ENCODE data around the gene RPH3AL. TPM values are rescaled to one million over a fixed set of nuclear protein-coding genes. Genes with fewer than 3 reads are reported as not detected.

The RPH3AL gene
- total and polyA plus RNA-seq, 9 donors, result 5.8 to 43.8 (median 21.0) TPM

DNA sequence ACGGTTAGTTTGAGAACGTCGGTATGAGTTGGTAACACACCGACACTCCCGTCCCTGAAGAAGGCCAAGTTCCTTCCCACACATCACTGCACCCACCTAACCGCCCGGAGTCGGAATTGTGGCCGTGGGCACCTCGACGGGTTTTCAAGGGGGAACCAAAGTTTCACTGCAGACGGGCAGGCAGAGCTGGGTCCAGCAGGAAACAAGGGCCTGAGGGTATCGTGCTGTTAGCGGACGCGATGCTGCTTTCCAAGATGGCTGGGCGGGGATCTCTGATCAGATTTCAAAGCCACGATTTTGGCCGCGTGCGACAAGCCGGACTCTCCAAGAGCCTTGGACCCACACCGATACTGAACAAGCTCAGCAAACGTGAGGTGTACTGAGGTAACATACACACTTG lies 88.8 kb downstream of the RPH3AL start:
- no peaks in the 10 kb centered on the region for H3K27me3 ChIP-seq
- intact Hi-C loops (cut with DNase I), result no loop called here
- peak; percentile 5 to 25 (median 12) for DNase-seq
- TF ChIP-seq POLR2A (IDR thresholded peaks at IDR 0.05) (no peak), EP300 (IDR thresholded peaks at IDR 0.05) (no peak)
- TF ChIP-seq, protein P1, sequence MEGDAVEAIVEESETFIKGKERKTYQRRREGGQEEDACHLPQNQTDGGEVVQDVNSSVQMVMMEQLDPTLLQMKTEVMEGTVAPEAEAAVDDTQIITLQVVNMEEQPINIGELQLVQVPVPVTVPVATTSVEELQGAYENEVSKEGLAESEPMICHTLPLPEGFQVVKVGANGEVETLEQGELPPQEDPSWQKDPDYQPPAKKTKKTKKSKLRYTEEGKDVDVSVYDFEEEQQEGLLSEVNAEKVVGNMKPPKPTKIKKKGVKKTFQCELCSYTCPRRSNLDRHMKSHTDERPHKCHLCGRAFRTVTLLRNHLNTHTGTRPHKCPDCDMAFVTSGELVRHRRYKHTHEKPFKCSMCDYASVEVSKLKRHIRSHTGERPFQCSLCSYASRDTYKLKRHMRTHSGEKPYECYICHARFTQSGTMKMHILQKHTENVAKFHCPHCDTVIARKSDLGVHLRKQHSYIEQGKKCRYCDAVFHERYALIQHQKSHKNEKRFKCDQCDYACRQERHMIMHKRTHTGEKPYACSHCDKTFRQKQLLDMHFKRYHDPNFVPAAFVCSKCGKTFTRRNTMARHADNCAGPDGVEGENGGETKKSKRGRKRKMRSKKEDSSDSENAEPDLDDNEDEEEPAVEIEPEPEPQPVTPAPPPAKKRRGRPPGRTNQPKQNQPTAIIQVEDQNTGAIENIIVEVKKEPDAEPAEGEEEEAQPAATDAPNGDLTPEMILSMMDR (IDR thresholded peaks at IDR 0.05), result no peak
- H3K27ac ChIP-seq, result no peak overlapping the region
- WGBS, 3 donors, result 90 to 98% (median 91%) methylated on average over 24 of the region's 24 CpGs
- H3K4me3 ChIP-seq, result no peak overlapping the region
- H3K9me3 ChIP-seq, result no peaks in the 10 kb centered on the region
- no peaks in the 10 kb centered on the region for H3K36me3 ChIP-seq
- no peaks in the 10 kb centered on the region for H3K4me1 ChIP-seq (ENCODE audit: insufficient read depth)

DNA sequence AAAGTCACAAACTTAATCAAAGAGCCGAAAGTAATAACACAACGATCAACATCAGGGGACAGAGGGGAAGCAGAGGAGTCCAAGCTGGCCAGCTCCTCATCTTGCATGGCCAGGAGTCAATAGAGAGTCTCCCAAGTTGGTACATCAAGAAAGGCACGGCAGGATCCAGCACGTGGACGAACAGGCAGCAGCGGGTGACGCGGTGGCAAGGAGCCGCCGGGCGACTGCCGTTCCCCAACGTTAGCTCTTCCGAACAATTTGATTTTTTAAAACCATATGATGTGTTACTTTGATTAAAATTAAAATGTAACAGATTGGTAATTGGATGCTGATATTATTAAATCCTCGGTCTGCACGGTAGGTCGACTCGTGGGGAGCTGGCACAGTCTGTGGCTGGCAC lies 89.3 kb downstream of the RPH3AL start:
- Histone ChIP-seq H3K4me1 (ENCODE audit: insufficient read depth) (no peaks in the 10 kb centered on the region), H3K36me3 (no peaks in the 10 kb centered on the region), H3K9me3 (no peaks in the 10 kb centered on the region), H3K27ac (no peak overlapping the region), H3K4me3 (no peak overlapping the region), H3K27me3 (no peaks in the 10 kb centered on the region)
- intact Hi-C loops (cut with DNase I), result no loop called here
- TF ChIP-seq EP300 (IDR thresholded peaks at IDR 0.05) (no peak), POLR2A (IDR thresholded peaks at IDR 0.05) (no peak)
- TF ChIP-seq, protein P1 (IDR thresholded peaks at IDR 0.05), result no peak
- peak in 3 of 5 donors; percentile 3 to 16 (median 4) for DNase-seq
- 96 to 99% (median 98%) methylated on average over 18 of the region's 18 CpGs for WGBS, 3 donors

DNA sequence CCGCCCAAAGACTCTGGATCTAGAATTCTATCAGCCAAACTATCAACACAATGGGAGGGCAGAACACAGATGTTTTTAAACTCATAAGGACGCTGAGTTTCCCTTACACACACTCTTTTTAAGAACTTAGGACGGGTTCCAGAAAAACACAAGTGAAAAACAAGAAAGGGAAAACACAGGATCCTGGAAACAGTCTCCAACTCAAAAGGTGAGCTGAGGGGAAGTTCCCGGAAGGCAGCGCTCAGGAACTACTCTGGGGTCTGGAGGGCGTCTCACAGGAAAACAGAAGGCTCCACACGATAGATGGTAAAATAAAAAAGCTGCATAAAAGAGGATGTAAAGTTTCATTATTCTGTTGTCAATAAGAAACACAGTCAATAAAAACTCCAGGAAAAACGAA lies 91.0 kb downstream of the RPH3AL start:
- DNase-seq, result peak in 1 of 5 donors; percentile 7
- no peaks in the 10 kb centered on the region for H3K9me3 ChIP-seq
- no peak overlapping the region for H3K4me3 ChIP-seq
- no peak for TF ChIP-seq EP300 (IDR thresholded peaks at IDR 0.05)
- no peak for TF ChIP-seq POLR2A (IDR thresholded peaks at IDR 0.05)
- TF ChIP-seq, protein P1 (IDR thresholded peaks at IDR 0.05), result no peak
- H3K27ac ChIP-seq, result no peak overlapping the region
- no peaks in the 10 kb centered on the region for H3K27me3 ChIP-seq
- WGBS, 3 donors, result 78 to 90% (median 78%) methylated on average over 8 of the region's 8 CpGs
- intact Hi-C loops (cut with DNase I), result no loop called here
- no peaks in the 10 kb centered on the region for H3K4me1 ChIP-seq (ENCODE audit: insufficient read depth)
- no peaks in the 10 kb centered on the region for H3K36me3 ChIP-seq

DNA sequence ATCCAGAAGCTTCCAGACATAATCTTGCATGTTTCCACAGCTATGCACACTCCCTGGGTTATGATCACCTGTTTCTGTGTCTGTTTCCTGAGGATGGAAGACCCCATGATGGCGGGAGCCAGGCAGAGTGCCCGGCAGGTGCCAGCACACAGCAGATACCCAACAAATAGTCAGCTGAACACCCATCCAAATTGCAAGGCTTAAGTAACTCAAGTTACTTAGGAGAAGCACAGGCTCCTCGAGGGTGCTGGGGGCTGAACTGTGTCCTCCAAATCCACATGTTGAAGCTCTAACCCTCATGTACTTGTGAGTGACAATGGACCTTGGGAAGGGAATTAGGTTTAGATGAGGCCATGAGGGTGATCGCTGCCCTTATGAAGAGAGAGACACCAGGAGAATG lies 91.7 kb downstream of the RPH3AL start:
- Histone ChIP-seq H3K4me1 (ENCODE audit: insufficient read depth) (no peaks in the 10 kb centered on the region), H3K4me3 (no peak overlapping the region), H3K9me3 (no peaks in the 10 kb centered on the region), H3K36me3 (no peaks in the 10 kb centered on the region), H3K27me3 (no peaks in the 10 kb centered on the region), H3K27ac (no peak overlapping the region)
- TF ChIP-seq POLR2A (IDR thresholded peaks at IDR 0.05), result no peak
- TF ChIP-seq EP300 (IDR thresholded peaks at IDR 0.05), result no peak
- TF ChIP-seq, protein P1 (IDR thresholded peaks at IDR 0.05), result no peak
- WGBS, 3 donors, result 80 to 96% (median 81%) methylated on average over 4 of the region's 4 CpGs
- intact Hi-C loops (cut with DNase I), result no loop called here
- DNase-seq, result peak in 3 of 5 donors; percentile 1 to 9 (median 2)

Data from ovary (tissue), 9 donors.